Myocyte (in vitro differentiated cells): Measurements from ENCODE around the gene CCDC142. TPM values are rescaled to one million over a fixed set of nuclear protein-coding genes. Genes with fewer than 3 reads are reported as not detected.

Experiments used
- DNase-seq: peaks from one replicate; pipeline ENCODE4 v3.0.0-alpha.2; 2012; ENCODE audit warnings: low read depth
- polyA plus RNA-seq: library from polyadenylated mRNA; unstranded; fragments of >200 nt; gene quantifications from one replicate; pipeline ENCODE4 v1.2.1, GENCODE V29; 2012; ENCODE audit warnings: missing spikeins
- total RNA-seq: library from RNA; depleted of rRNA; stranded (reverse); fragments of >200 nt; gene quantifications from 2 replicates; pipeline ENCODE4 v1.2.3, GENCODE V29; 2014

Gene CCDC142
- total RNA-seq: 10.6 and 13.3 TPM in 2 replicates
- polyA plus RNA-seq: 9.9 TPM

- DNase-seq: peak; percentile 97
Measured at GRCh38 chr2:74482801-74483674, at the start of gene CCDC142, which contains the start of gene TTC31. TSS of gene CCDC142 (minus strand) at chr2:74482998. CDS start at chr2:74482837, 161 bp downstream. TSS of gene TTC31 (plus strand) at chr2:74483081. CDS start at chr2:74483096, 15 bp downstream.

- DNase-seq: peak; percentile 41
Measured at GRCh38 chr2:74532222-74532621, 49.4 kb upstream of the CCDC142 start.

- no peak for DNase-seq
Measured at GRCh38 chr2:74531666-74532065, 48.9 kb upstream of the CCDC142 start.

GRCh38 chr2:74530239-74531187, 47.7 kb upstream of the CCDC142 start:
- peak; percentile 72 for DNase-seq

- peak; percentile 100 for DNase-seq
Measured at GRCh38 chr2:74529357-74530238, 46.8 kb upstream of the CCDC142 start, which contains the start of the genes AUP1 and HTRA2. TSS of gene AUP1 (minus strand) at chr2:74529706. CDS start at chr2:74529629, 77 bp downstream. TSS of gene HTRA2 (plus strand) at chr2:74529933. CDS start at chr2:74530007, 74 bp downstream.

GRCh38 chr2:74528600-74529356, 46.0 kb upstream of the CCDC142 start:
- no peak for DNase-seq

- DNase-seq: no peak
Measured at GRCh38 chr2:74527741-74528140, 44.9 kb upstream of the CCDC142 start.

- no peak for DNase-seq
Measured at GRCh38 chr2:74526649-74527230, 43.9 kb upstream of the CCDC142 start.

GRCh38 chr2:74525717-74526648, 43.2 kb upstream of the CCDC142 start, which contains the start of gene DQX1:
TSS of gene DQX1 (minus strand) at chr2:74526231. CDS start at chr2:74525729, 502 bp downstream.
- no peak for DNase-seq

- DNase-seq: no peak
Measured at GRCh38 chr2:74524955-74525716, 42.3 kb upstream of the CCDC142 start.

GRCh38 chr2:74524005-74524404, 41.2 kb upstream of the CCDC142 start:
- DNase-seq: no peak

GRCh38 chr2:74522516-74522915, 39.7 kb upstream of the CCDC142 start:
- no peak for DNase-seq

- DNase-seq: no peak
Measured at GRCh38 chr2:74516650-74517049, 33.9 kb upstream of the CCDC142 start.

- no peak for DNase-seq
Measured at GRCh38 chr2:74515981-74516633, 33.3 kb upstream of the CCDC142 start.

GRCh38 chr2:74515271-74515980, 32.6 kb upstream of the CCDC142 start:
- DNase-seq: no peak
